HepG2 (cell line): ENCODE data around the gene DIPK1B. TPM values are rescaled to one million over a fixed set of nuclear protein-coding genes. Genes with fewer than 3 reads are reported as not detected.

Experiments used
- ATAC-seq: fragments of 200-7000 bp; cut with Tn5 transposase; 3 replicates; pipeline ENCODE4 v1.9.1; 2020; ENCODE audit warnings: mild to moderate bottlenecking, moderate library complexity
- BruUV-seq: library from RNA; stranded (reverse); fragments of 400-500 nt; replicated peaks from 2 replicates; lab custom pipeline; 2021; lab: Mats Ljungman, UMichigan
- CTCF ChIA-PET: fragments of 300-600 bp; formaldehyde crosslinking; extraction: SDS; loops from one replicate; lab custom pipeline; 2021; ENCODE audit warnings: low total read pairs, inconsistent platforms, low intra/inter-chr PET ratio; lab: Yijun Ruan, JAX
- POLR2A ChIA-PET: fragments of 350-600 bp; sonication (Branson Sonifier 250); formaldehyde crosslinking; loops from one replicate; lab custom pipeline; 2020; ENCODE audit warnings: antibody characterized with exemption, inconsistent platforms; lab: Yijun Ruan, JAX
- DNase-seq: peaks from one replicate; pipeline ENCODE4 v3.0.0-alpha.2; 2015; ENCODE audit warnings: low spot score
- FAIRE-seq: peaks from 3 replicates; lab custom pipeline; 2011; peaks lifted over from hg19 to GRCh38; lab: Jason Lieb, UNC
- H2AFZ ChIP-seq: one replicate; pipeline ENCODE4 v1.6.1; 2011; ENCODE audit warnings: low read length, inconsistent platforms
- H3K27ac ChIP-seq: fragments of 300-600 bp; 3 replicates; pipeline ENCODE4 v1.8.0; 2011; ENCODE audit warnings: mixed run types, mild to moderate bottlenecking, mixed read lengths, low read length, inconsistent platforms; ENCODE audit not compliant: insufficient read depth; ENCODE audit errors: extremely low read length
- H3K27me3 ChIP-seq, 2 experiments: fragments of 200-600 bp in 1 of 2; 2 replicates in 1 of 2; 3 replicates in 1 of 2; pipeline versions ENCODE4 v1.6.0 to v1.8.0; 2011; ENCODE audit warnings: low read length in 2 of 2, mild to moderate bottlenecking in 2 of 2, moderate library complexity in 2 of 2, inconsistent platforms in 1 of 2; ENCODE audit not compliant: insufficient read depth in 2 of 2, control insufficient read depth in 1 of 2
- H3K36me3 ChIP-seq, 2 experiments: fragments of 200-600 bp in 1 of 2; replicated peaks in 1 of 2; 2 replicates in 1 of 2; 3 replicates in 1 of 2; pipeline versions ENCODE4 v1.5.1 to v1.8.0; 2011; ENCODE audit warnings: low read length in 2 of 2, inconsistent platforms in 1 of 2; ENCODE audit not compliant: insufficient read depth in 2 of 2, control insufficient read depth in 1 of 2
- H3K4me1 ChIP-seq: 2 replicates; pipeline ENCODE4 v1.5.1; 2012; ENCODE audit warnings: low read length, inconsistent platforms; ENCODE audit not compliant: insufficient read depth
- H3K4me2 ChIP-seq: 2 replicates; pipeline ENCODE4 v1.6.0; 2011; ENCODE audit warnings: low read depth, low read length, inconsistent platforms
- H3K4me3 ChIP-seq, 3 experiments: fragments of 200-600 bp in 1 of 3; sonication (generic), shearing (Covaris generic) in 1 of 3; replicated peaks in 1 of 3; 2 replicates each; pipeline ENCODE4 v1.5.1; 2011 to 2016; ENCODE audit warnings: low read length in 3 of 3, inconsistent platforms in 2 of 3, low read depth in 2 of 3, mild to moderate bottlenecking in 2 of 3, control low read depth in 1 of 3, mixed read lengths in 1 of 3; ENCODE audit not compliant: insufficient read depth in 1 of 3
- H3K79me2 ChIP-seq: one replicate; pipeline ENCODE4 v1.6.1; 2011; ENCODE audit warnings: low read length, inconsistent platforms; ENCODE audit not compliant: insufficient read depth
- H3K9ac ChIP-seq: 2 replicates; pipeline ENCODE4 v1.6.0; 2011; ENCODE audit warnings: mild to moderate bottlenecking, low read depth, low read length, inconsistent platforms; ENCODE audit not compliant: insufficient read depth
- H3K9me3 ChIP-seq: 2 replicates; pipeline ENCODE4 v1.5.1; 2012; ENCODE audit warnings: mild to moderate bottlenecking, low read length
- H4K20me1 ChIP-seq: 2 replicates; pipeline ENCODE4 v1.6.0; 2011; ENCODE audit warnings: inconsistent platforms, mild to moderate bottlenecking, low read length, moderate library complexity; ENCODE audit not compliant: insufficient read depth
- MATR3 ChIP-seq: sonication (generic); formaldehyde crosslinking; IDR thresholded peaks from 2 replicates; pipeline ENCODE4 v1.4.0; 2020; ENCODE audit warnings: missing genetic modification reagents
- NKX3-1 ChIP-seq: sonication (generic); formaldehyde crosslinking; IDR thresholded peaks from 2 replicates; pipeline ENCODE4 v1.5.0; 2020; ENCODE audit warnings: missing genetic modification reagents
- PITX1 ChIP-seq: sonication (generic); formaldehyde crosslinking; IDR thresholded peaks from 2 replicates; pipeline ENCODE4 v1.5.1; 2020; ENCODE audit warnings: mild to moderate bottlenecking, missing genetic modification reagents
- PRDM4 ChIP-seq: sonication (generic); formaldehyde crosslinking; IDR thresholded peaks from 2 replicates; pipeline ENCODE4 v1.9.0; 2021; ENCODE audit warnings: missing genetic modification reagents, borderline replicate concordance
- RFXANK ChIP-seq: IDR thresholded peaks from 2 replicates; pipeline ENCODE4 v1.6.1; 2016
- SMARCE1 ChIP-seq: fragments of 450-650 bp; IDR thresholded peaks from 2 replicates; pipeline ENCODE4 v1.6.1; 2017; ENCODE audit warnings: borderline replicate concordance
- TFDP1 ChIP-seq: IDR thresholded peaks from 2 replicates; pipeline ENCODE4 v1.6.1; 2016; ENCODE audit warnings: missing compliant biosample characterization, missing genetic modification reagents, borderline replicate concordance
- THRA ChIP-seq: sonication (generic); formaldehyde crosslinking; IDR thresholded peaks from 2 replicates; pipeline ENCODE4 v1.4.0; 2020; ENCODE audit warnings: missing genetic modification reagents, borderline replicate concordance
- ZBTB37 ChIP-seq: sonication (generic); formaldehyde crosslinking; IDR thresholded peaks from 2 replicates; pipeline ENCODE4 v1.4.0; 2020; ENCODE audit warnings: mild to moderate bottlenecking, missing genetic modification reagents
- ZNF138 ChIP-seq: sonication (generic); formaldehyde crosslinking; IDR thresholded peaks from 2 replicates; pipeline ENCODE4 v1.5.0; 2020; ENCODE audit warnings: mild to moderate bottlenecking, low read depth, missing genetic modification reagents
- ZNF430 ChIP-seq: sonication (generic); formaldehyde crosslinking; IDR thresholded peaks from 2 replicates; pipeline ENCODE4 v1.9.0; 2021; ENCODE audit warnings: mild to moderate bottlenecking, missing genetic modification reagents
- ZNF7 ChIP-seq: IDR thresholded peaks from 2 replicates; pipeline ENCODE4 v1.6.1; 2016; ENCODE audit warnings: missing biosample characterization, missing genetic modification reagents
- ZNF839 ChIP-seq: sonication (generic); formaldehyde crosslinking; IDR thresholded peaks from 2 replicates; pipeline ENCODE4 v1.4.0; 2020; ENCODE audit warnings: missing genetic modification reagents, mild to moderate bottlenecking, borderline replicate concordance
- ZSCAN30 ChIP-seq: sonication (generic); formaldehyde crosslinking; IDR thresholded peaks from 2 replicates; pipeline ENCODE4 v1.5.0; 2020; ENCODE audit warnings: mild to moderate bottlenecking, missing genetic modification reagents
- WGBS: methylation state at CpG from one replicate; pipeline ENCODE4 v1.1.6; 2017; ENCODE audit warnings: low lambda C conversion rate; 5-methylcytosine and 5-hydroxymethylcytosine counted together
- in situ Hi-C: cut with HindIII; loops from 2 replicates; pipeline ENCODE4 v1.10.0; 2017; ENCODE audit warnings: low pct_unique_long_range_greater_than_20kb; ENCODE audit not compliant: extremely low pct_ligation_motif_present
- intact Hi-C: fragments of 100-400 bp; cut with micrococcal nuclease; formaldehyde crosslinking; loops from one replicate; pipeline ENCODE4 v1.10.0; 2022; ENCODE audit not compliant: unreplicated experiment
- polyA plus RNA-seq, 8 experiments: library from polyadenylated mRNA; depleted of rRNA in 3 of 8; stranded (reverse) in 7 of 8; unstranded in 1 of 8; fragments of >200 nt; fragmentation: Illumina TruSeq in 4 of 8; extraction: Trizol in 4 of 8; gene quantifications; 2 replicates each; pipeline versions ENCODE4 v1.2.1 to v1.2.3, GENCODE V29; 2011 to 2016; ENCODE audit warnings: low read depth in 4 of 8, missing spikeins in 1 of 8, mixed read lengths in 1 of 8; ENCODE audit not compliant: insufficient read depth in 1 of 8
- total RNA-seq, 5 experiments: library from RNA; depleted of rRNA; stranded (reverse); fragments of >200 nt; fragmentation: Illumina TruSeq; extraction: Trizol; gene quantifications; 2 replicates each; pipeline ENCODE4 v1.2.3, GENCODE V29; 2016; ENCODE audit warnings: low read depth in 1 of 5

DIPK1B gene
- total and polyA plus RNA-seq, 2 of the 13 experiments (the other 11 are each of a cell fraction or from before 2014, with no cell fraction given), result 0.18 to 3.9 TPM

GRCh38 chr9:136771907-136772415 lies 59.6 kb downstream of the DIPK1B start:
- Histone ChIP-seq H2AFZ (no peak overlapping the region), H4K20me1 (no peaks in the 10 kb centered on the region), H3K79me2 (no peaks in the 10 kb centered on the region), H3K4me1 (peaks cover 24% of the 10 kb centered on the region), H3K27me3 (0 out of 5 replicates have a peak, but pooled peaks cover 0 to 4% of the 10 kb centered on the region in 2 experiments), H3K27ac (no peak overlapping the region), H3K4me3 (no peak overlapping the region), H3K4me2 (no peak overlapping the region), H3K9me3 (peaks cover 6% of the 10 kb centered on the region; the same call in 1 of the 2 replicates), H3K9ac (no peak overlapping the region), H3K36me3 (no peaks in the 10 kb centered on the region)
- intact Hi-C loops, result no loop called here
- CTCF ChIA-PET, result no interaction called here
- ATAC-seq, result no peak
- no TSS peak for BruUV-seq
- in situ Hi-C loops, result loop anchor here (10.0 kb wide), 1 partner anchor 273 kb away; the partner anchor contains the start of gene NPDC1
- POLR2A ChIA-PET, result no interaction called here
- WGBS, result 47% methylated on average over 3 of the region's 3 CpGs
- no peak for DNase-seq
- no peak for FAIRE-seq
- TF ChIP-seq PITX1 (CRISPR knock-in tag) (no peak), ZNF430 (CRISPR knock-in tag) (no peak), PRDM4 (CRISPR knock-in tag) (no peak), TFDP1 (CRISPR knock-in tag) (no peak), RFXANK (CRISPR knock-in tag) (no peak), ZNF839 (no peak), NKX3-1 (CRISPR knock-in tag) (no peak), ZBTB37 (CRISPR knock-in tag) (no peak), ZNF138 (CRISPR knock-in tag) (no peak), SMARCE1 (no peak), ZNF7 (CRISPR knock-in tag) (no peak), MATR3 (CRISPR knock-in tag) (no peak), THRA (CRISPR knock-in tag) (no peak), ZSCAN30 (CRISPR knock-in tag) (no peak)
